Esophagus mucosa (tissue), 1 donor: ENCODE data around the gene DPP6. TPM values are rescaled to one million over a fixed set of nuclear protein-coding genes. Genes with fewer than 3 reads are reported as not detected.
A peak's percentile ranks its signal among the peaks of the same experiment; 100 is the strongest.

Experiments
- ATAC-seq: fragments of 200-7000 bp; cut with Tn5 transposase; one replicate; pipeline ENCODE4 v1.9.1; 2020
- total RNA-seq: library from RNA; stranded (reverse); gene quantifications from one replicate; pipeline ENCODE4 v1.2.4, GENCODE V29; 2023
- donor health status: DM: yes; HTN: yes; CAD: no.

DPP6 gene
- total RNA-seq, 1 donor from 2014 or later, result 0.12 TPM

DNA sequence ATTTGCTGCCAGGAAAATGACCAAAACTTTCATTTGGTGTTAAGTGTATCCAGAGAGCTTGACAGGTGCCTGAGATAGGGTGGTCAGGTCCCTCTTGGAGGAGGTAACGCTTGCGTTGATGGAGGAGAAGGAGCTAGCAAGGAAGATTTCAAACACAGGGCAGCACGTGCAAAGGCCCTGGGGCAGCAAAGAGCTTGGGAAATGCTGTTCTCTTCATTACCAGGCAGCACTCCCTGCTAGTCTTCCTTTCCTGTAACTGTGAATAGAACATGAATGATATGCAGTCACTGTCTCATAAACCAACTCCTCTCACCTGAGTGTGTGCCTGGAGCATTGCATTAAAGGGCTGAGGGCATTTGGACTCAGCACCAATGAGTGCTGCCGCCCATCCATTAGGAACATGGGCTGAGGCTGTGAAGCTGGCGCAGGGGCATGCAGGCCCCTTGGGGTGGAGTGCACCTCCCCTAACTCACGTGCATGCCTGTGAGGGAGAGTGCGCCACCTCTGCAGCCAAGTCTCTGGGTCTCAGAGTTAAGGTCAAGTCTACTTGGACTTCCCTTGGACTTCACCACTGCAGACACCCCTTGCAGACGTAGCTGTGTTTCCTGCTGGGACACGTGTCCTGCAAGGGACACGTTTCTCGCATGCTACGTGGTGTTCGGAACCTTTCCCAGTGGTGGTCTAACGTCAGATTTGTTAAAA is 813.9 kb downstream of the DPP6 start:
- no peak for ATAC-seq

DNA sequence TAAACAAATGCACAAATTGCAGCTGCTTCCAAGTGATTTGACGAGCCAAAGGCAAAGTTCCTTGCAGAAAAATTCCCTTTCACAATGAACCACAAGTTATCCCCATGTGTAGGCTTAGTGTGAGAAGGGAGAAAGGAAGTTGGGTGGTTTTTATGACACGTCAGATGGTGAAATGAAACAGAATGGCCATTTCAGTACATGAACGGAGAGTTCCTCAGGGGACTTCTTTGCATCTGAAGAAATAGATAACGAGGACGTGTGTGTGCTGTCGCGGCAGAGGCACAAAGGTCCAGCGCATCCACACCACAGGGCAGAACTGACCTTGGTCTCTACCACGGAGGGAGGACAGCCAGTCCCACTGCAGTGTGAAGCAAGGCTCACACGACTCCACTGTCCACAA is 814.9 kb downstream of the DPP6 start:
- no peak for ATAC-seq

DNA sequence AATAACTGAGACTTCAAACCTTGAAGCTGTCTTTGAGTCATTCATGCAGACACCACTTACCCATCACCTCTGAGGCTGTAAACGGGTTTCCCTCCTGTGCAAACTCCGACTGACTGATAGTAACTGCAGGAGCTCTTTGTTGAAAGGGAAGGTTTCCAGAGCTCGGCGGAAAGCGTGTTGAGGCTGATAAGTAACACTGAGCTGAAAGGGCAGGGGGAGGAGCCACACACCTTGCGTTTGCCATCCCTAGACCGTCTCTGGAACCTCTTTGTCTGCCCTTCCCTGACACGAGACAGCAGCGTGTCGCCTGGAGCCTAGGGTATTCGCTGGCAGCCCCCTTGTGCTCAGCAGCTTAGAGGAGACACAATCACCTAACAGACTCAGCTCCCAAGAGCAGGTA is 816.7 kb downstream of the DPP6 start:
- no peak for ATAC-seq

DNA sequence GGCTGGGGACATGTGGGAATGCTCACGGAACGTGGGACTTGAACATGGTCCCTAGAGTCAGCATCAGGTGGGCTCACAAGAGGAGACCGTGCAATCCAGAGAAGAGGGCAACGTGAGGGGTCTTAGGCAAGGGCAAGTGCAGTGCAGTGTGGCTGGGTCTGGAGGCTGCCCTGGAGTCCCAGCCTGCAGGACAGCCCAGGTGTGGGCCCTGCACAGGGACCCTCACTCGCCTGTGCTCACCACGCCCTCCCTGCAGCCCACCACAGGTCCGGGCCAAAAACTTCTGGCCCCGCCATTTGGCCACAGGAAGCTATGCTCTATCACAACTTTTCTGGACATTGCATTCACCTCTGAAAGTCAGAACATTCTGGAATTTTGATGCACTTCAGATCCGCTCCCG is 817.2 kb downstream of the DPP6 start:
- ATAC-seq, result peak; percentile 25

DNA sequence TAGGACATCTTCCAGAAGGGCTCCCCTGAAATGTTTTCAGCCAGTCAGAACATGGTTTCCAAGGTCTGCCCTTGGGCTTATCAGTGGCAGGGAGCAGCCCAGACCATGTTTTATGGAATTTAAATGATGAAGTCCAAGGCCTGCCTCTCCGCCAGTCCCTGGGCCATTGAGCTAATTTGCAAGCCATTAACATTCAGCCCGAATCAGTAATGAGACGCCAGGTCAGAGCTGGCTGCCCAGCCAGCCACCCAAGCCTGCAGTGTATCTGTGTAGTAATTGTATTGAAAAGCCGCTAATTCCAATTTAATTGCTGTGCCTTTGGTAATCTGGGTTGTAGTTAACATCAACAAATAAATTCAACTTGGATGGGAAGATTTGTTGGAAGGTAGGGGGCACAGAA is 819.3 kb downstream of the DPP6 start:
- no peak for ATAC-seq

DNA sequence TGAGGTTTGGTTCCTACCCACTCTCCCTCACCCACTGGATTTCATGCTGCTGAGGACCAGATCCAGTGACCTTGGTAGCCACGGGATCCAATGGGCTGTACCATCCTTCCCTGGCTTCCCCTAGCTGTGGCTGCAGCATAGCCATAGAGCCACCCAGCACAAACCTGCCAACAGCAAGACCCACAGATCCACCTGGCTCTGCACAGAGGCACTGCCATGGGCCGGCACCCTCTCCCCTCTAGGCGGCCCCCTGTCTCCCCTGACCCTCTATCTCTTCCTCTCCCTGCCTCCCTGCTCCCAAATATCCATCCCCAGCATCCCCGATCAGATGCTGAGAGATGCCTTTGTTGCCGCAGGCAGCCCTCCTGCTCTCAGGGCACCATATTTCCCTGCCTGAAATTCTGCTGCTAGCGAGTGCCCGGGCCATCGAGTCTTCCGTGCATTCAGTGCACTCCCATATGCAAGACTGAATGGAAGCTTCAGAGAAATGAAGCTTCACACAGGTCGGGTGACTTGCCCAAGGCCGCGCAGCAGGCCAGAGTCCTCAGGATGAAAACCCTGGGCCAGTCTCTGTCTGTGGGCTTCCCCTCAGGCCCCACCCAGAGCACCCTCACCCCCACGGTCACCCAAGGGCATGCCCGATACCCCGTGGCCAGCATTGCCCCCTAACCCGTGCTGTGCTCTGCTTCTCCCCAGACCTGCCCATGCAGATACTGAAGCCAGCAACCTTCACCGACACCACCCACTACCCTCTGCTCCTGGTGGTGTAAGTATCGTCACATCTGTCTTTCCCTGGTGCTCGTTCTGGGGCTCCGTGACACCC is 819.9 kb downstream of the DPP6 start:
- ATAC-seq, result peak; percentile 23

DNA sequence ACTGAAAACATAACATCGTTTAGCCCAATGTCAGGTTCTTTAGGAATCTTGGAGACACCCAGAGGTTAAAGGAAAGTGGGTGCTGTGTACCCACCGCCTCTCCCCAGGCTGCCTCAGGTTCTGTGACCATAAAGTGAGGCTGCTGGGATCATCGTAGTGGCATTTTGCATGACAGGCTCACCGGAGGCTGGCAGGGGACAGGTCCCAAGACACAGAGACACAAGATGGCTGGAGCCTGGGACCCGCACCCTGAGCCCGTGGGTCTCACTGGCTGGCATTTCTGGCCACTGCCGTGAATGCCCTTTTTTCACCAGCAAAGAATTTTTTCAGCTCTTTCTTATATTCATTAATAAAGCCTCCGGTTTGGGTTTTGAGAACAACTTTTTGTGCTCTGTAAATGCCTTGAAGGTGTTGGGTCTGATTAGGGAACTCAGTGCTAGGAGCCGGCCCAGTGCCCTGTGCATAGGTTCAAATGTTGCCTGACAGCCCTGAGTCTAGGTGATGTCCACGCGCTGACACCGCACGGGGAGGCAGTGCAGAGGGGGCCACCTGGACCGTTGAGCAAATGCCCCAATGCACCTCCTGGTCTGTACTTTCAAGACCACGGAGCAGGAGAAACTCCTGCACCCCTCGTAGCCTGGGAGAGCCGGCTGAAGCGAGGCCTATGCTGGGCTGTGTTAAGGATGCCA is 820.8 kb downstream of the DPP6 start:
- no peak for ATAC-seq

DNA sequence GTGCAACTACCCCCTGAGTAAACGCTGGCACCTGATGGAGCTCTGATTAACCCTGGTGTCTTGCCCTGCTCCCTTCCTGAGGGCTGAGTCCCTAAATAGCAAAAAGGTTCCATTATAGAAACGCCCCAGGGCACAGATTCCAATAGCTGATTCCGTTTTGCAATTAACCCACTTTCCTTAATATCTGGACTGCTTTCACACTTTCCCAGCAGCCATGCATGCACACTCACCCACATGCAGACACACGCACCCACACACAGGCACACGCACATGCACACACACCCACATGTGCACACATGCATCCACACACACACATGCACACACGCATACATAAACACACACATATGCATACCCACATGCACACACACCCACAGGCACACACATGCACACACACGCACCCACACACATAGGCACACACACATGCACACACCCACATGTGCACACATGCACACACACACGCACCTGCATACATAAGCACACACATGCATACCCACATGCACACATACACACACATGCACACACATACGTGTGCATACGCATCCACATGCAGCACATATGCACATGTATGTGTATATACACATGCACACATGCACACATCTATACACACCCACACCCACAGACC is 821.4 kb downstream of the DPP6 start:
- ATAC-seq, result no peak

DNA sequence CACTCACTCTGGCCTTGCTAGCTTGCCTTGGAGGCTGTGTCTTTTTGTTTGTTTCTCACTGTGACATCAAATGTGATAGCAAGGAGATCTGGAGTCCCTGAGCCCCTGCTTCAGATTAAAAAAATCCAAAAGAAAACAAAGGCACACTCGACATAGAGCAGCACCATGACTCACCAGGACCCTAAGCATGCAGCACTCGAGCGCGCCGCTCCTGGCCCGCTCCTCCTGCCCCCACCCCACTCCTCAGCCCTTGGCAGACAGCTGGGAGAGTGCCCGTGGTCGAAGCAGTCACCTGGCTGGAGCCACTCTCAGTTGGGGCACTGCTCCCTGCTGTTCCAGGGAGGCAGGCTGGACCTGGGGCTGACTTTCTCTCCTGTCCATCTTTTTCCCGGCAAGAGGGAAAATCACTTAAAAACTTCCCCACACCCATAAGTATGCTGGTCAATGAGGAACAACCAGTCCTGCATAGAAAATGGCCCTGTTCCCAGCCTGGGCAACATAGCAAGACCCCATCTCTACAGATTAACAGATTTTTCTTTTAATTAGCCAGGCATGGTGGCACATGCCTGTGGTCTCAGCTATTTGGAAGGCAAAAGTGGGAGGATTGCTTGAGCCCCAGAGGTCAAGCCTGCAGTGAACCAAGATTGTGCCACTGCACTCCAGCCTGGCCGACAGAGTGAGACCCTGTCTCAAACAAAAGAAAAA is 822.4 kb downstream of the DPP6 start:
- ATAC-seq, result no peak

DNA sequence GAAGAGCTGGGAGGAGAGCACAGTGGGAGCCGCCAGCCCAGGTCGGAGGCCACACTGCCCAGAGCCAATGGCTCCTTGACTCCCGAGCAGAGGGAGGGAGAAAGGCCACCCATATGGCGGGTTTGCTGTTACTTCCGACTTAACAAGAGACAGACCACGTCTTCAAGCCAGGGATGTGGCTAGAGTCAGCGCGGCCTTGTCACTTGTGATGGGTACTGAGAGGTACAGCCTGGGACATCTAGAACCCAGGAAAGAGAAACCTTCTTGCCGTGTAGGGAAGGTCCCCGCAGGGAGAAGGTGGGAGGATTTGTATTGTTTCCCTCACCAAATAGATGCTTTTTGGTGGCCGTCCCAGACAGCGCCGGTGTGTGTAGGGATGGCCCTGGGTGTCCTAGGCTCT is 823.1 kb downstream of the DPP6 start:
- no peak for ATAC-seq

DNA sequence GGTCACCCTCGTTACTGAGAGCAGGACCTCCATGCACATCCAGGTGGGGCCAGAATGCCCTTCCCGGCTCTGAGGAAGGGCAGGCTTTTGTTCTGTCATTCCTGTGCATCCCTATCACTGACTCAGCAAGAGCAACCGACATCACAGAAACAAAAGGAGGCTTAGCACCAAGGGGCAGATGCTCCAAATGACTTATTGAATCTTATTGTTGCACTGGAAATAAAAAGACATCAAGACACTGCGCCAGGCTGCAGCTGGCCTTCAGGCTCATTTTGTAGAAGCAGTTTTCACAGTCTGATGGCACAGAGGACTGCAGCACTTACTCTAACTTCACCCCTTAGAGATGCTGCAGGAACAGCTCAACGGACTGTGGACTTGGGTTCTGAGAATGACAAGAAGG is 824.3 kb downstream of the DPP6 start:
- no peak for ATAC-seq

DNA sequence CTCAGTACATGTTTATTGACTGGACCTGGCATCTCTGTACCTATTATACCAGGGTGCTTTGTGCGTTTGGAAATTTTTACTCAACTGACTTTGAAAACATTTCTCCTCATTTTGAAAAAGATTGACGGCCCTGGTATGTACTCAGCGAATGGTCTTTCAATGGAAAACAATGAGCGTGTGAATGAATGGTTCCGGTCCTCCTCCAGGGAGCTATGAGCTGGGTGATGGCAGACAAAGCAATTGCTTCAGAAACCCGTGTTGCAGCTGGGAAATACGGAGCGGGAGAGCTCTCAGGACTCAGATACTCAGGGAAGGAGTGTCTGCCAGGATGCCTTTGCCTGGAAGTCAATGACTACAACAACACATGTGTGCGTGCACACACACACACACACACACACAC is 824.8 kb downstream of the DPP6 start:
- no peak for ATAC-seq

DNA sequence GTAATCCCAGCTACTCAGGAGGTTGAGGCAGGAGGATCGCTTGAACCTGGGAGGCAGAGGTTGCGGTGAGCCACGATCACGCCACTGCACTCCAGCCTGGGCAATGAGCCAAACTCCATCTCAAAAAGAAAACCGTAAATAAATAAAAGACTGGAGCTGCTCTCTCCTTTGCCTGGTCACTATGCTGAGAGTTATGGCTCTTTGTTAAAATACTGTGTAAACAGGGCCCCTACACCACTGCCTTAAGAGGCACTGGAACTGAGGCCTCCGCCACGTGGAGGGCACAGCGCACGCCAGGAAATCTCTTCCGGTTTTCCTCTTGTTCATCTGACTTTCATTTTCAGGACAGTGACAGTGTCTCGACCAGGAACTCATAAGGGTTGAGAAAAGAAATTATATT is 827.4 kb downstream of the DPP6 start:
- ATAC-seq, result no peak

DNA sequence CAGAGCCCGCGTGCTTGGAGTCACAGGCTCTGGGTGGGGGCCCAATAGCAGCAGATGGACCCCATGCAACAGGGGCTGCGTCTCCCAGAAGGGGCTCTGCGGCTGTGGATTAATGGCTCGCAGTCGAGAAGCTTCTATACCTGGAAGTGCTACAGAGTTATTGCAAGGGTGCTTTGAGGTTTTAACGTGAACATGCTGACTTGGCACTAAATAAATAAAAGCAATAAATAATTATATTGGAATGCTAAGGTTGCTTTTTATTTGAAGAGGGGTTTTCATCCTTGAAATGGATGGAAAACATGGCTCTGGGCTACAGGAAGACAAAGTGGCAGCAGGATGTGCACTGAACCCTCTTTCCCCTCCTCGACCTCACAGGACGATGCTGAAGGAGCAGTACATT is 828.3 kb downstream of the DPP6 start:
- no peak for ATAC-seq

DNA sequence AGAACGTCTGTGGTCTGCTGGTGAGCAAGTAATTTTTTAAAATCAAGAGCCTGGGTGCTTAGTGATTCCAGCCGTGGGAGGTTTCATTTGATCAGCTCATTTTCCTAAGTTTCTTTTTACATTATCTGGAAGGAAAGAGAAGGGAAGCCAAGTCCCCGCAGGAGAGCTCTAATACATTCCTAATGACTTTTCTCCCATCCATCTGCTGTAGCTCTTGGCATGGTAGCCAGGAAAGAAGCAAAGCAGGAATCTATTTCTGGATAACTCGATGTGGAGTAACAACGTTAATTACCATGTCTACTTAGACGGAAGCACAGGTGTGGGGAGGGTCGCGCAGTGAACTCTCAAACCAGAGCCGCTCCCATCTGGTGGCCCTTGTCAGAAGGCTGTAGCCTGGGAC is 828.8 kb downstream of the DPP6 start:
- ATAC-seq, result no peak

DNA sequence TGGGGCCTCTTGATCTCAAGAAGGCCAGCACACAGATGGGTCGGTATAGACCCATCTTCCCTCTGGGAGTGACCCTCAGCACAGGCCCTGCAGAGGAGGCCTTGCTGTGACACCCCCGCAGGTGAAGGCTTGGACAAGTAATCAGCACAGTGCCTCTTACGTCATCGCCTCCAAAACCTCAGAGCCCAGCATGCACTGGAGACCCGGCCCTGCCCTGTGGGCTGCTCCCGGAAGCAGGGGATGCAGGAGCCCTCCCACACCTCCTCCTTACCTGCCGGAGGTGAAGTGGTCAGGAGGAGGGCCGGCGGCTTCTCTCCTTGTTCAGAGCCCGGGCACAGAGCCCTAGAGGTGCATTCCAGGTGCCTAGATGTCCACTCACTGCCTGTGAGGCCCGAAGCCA is 829.3 kb downstream of the DPP6 start:
- no peak for ATAC-seq

DNA sequence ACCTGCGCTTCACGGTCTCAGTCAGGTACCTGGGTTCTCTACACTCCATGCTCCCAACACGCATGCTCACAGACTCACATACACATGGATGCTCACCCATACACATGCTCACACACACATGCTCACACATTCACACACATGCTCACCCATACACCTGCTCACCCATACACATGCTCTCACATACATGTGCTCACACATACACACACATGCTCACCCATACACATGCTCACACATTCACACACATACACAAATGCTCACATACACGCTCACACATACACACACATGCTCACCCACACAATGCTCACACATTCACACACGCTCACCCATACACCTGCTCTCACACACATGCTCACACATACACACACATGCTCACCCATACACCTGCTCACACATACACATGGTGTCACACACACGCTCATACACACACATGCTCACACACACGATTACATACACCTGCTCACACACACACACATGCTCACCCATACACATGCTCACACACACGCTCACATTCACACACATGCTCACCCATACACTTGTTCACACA is 830.8 kb downstream of the DPP6 start:
- ATAC-seq, result no peak

DNA sequence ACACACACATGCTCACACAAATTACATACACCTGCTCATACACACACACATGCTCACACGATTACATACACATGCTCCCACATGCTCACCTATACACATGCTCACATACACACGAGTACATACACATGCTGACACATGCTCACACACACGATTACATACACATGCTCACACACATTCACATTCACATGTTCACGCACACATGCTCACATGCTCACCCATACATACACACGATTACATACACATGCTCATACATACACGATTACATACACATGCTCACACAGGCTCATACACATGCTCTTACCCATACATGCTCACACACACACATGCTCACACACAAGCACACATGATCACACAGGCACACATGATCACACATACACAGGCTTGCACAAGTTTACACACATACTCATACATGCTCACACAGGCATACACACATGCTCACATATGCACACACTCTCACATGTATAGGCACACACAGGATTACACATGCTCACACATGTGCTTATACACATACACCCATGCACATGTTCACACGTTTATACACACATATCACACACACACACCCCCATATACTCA is 832.2 kb downstream of the DPP6 start:
- no peak for ATAC-seq

DNA sequence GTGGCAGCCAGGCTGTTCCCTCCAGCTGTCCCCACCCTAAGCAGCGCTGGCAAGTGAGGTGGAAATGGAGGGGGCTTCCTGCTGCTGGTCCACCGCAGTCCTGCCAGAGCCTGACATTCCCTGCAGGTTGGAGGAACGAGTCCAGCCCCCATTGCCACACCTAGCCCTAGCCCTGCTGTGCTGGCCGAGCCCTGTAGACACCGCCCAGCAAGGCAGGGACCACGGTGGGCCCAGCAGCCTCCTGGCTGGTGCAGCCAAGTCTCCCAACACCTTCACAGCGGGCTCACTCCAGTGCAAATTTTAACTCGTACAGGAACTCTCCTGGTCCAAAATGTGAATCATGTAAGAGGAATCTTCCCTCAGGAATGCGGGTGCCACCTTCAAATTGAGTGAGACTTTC is 834.4 kb downstream of the DPP6 start:
- ATAC-seq, result no peak

DNA sequence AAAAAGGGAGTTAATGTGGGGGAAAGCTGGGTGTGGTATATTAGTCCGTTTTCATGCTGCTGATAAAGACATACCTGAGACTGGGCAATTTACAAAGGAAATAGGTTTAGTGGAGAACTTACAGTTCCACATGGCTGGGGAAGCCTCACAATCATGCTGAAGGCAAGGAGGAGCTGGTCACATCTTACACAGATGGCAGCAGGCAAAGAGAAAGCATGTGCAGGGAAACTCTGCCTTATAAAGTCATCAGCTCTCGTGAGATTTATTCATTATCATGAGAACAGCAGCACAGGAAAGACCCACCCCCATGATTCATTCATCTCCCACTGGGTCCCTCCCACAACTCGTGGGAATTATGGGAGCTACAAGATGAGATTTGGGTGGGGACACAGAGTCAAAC is 836.5 kb downstream of the DPP6 start:
- ATAC-seq, result no peak

DNA sequence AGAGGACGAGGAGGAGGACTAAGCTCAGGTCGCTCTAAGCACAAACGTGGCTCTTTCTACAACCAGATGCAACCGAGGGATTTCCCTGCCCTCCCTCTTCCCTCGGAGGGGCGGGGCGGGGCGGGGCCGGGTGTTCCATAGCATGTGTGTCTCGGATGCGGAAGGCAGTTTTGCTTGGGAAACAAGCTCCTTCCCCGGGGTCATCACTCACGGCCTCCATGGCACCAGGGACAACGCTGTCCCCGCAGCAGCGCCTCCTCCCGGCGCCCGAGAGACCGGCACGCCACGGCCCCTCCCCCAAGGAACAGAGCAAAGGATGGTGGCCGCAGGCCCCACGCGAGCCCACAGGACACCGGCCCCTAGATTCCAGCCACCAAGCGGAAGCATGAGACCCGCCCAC is 840.3 kb downstream of the DPP6 start:
- ATAC-seq, result no peak

DNA sequence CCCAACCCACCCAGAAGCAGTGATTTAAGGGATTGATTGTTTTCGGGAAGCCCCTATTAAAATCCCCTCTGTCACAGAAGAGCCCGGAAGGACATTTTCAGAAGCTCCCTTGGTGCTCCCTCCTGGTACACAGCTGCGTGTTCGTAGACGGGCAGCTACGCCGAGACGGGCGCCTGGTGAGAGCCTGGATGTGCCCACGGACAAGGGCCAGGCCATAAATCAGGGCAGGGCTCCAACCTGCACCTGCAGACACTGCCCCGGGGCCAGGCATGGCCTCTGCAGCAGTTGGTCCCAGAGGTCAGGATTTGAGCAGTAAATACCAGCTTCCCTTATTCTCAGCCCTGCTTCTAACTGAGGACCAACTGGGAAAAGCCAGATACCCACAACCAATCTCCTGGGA is 843.9 kb downstream of the DPP6 start:
- no peak for ATAC-seq
